HepG2 (cell line): ENCODE data around the gene RAB36. TPM values are rescaled to one million over a fixed set of nuclear protein-coding genes. Genes with fewer than 3 reads are reported as not detected.

Experiments
- AHR ChIP-seq: IDR thresholded peaks from 2 replicates; pipeline ENCODE4 v1.6.1; 2018; ENCODE audit warnings: missing genetic modification reagents, missing compliant biosample characterization
- IKZF4 ChIP-seq: sonication (generic); formaldehyde crosslinking; IDR thresholded peaks from 2 replicates; pipeline ENCODE4 v1.5.1; 2020; ENCODE audit warnings: borderline replicate concordance, mild to moderate bottlenecking, low read depth, missing genetic modification reagents; ENCODE audit errors: not compliant biosample characterization
- polyA plus RNA-seq, 8 experiments: library from polyadenylated mRNA; depleted of rRNA in 3 of 8; stranded (reverse) in 7 of 8; unstranded in 1 of 8; fragments of >200 nt; fragmentation: Illumina TruSeq in 4 of 8; extraction: Trizol in 4 of 8; gene quantifications; 2 replicates each; pipeline versions ENCODE4 v1.2.1 to v1.2.3, GENCODE V29; 2011 to 2016; ENCODE audit warnings: low read depth in 4 of 8, missing spikeins in 1 of 8, mixed read lengths in 1 of 8; ENCODE audit not compliant: insufficient read depth in 1 of 8
- total RNA-seq, 5 experiments: library from RNA; depleted of rRNA; stranded (reverse); fragments of >200 nt; fragmentation: Illumina TruSeq; extraction: Trizol; gene quantifications; 2 replicates each; pipeline ENCODE4 v1.2.3, GENCODE V29; 2016; ENCODE audit warnings: low read depth in 1 of 5
- TF ChIP-seq, protein P1 (sequence below): sonication (generic); formaldehyde crosslinking; IDR thresholded peaks from 2 replicates; pipeline ENCODE4 v1.4.0; 2020; ENCODE audit warnings: missing genetic modification reagents, borderline replicate concordance
- TF ChIP-seq, protein P2 (sequence below): sonication (generic); formaldehyde crosslinking; IDR thresholded peaks from 2 replicates; pipeline ENCODE4 v1.9.0; 2021; ENCODE audit warnings: missing genetic modification reagents, mild to moderate bottlenecking, borderline replicate concordance

Gene RAB36
- total and polyA plus RNA-seq, 2 of the 13 experiments (the other 11 are each of a cell fraction or from before 2014, with no cell fraction given): 0.24 to 0.86 TPM

DNA sequence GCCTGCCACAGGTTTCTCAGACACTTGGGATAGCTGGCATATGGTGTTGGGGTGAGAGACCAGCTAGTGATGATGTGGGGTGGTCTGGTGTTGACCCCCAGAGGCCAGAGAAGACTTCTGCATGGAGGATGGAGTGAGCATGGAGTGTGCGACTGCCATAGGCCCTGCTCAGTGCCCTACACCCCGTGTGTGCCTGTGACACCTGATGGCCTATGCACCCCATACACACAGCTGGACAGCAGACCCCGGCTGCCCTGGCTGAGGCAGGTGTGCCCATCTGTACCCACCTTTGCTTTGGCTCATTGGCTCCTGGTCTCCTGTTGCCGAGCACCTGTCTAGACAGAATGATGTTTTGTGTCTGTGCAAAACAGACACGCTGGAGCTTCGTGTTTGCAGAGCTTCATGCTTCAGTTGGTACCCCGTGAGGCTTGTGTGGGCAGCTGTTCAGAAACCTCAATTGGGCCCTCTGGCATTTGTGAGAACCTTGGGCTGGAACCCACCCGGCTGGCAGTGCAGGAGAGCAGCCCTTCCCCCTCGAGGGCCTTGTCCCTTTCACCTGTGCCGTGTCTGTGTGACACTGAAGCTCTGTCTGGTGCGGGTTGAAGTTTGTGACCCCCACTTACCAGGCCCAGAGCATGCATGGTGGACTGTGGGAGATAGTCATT, 62.6 kb downstream of the RAB36 start (continued):
- TF ChIP-seq, protein P1, sequence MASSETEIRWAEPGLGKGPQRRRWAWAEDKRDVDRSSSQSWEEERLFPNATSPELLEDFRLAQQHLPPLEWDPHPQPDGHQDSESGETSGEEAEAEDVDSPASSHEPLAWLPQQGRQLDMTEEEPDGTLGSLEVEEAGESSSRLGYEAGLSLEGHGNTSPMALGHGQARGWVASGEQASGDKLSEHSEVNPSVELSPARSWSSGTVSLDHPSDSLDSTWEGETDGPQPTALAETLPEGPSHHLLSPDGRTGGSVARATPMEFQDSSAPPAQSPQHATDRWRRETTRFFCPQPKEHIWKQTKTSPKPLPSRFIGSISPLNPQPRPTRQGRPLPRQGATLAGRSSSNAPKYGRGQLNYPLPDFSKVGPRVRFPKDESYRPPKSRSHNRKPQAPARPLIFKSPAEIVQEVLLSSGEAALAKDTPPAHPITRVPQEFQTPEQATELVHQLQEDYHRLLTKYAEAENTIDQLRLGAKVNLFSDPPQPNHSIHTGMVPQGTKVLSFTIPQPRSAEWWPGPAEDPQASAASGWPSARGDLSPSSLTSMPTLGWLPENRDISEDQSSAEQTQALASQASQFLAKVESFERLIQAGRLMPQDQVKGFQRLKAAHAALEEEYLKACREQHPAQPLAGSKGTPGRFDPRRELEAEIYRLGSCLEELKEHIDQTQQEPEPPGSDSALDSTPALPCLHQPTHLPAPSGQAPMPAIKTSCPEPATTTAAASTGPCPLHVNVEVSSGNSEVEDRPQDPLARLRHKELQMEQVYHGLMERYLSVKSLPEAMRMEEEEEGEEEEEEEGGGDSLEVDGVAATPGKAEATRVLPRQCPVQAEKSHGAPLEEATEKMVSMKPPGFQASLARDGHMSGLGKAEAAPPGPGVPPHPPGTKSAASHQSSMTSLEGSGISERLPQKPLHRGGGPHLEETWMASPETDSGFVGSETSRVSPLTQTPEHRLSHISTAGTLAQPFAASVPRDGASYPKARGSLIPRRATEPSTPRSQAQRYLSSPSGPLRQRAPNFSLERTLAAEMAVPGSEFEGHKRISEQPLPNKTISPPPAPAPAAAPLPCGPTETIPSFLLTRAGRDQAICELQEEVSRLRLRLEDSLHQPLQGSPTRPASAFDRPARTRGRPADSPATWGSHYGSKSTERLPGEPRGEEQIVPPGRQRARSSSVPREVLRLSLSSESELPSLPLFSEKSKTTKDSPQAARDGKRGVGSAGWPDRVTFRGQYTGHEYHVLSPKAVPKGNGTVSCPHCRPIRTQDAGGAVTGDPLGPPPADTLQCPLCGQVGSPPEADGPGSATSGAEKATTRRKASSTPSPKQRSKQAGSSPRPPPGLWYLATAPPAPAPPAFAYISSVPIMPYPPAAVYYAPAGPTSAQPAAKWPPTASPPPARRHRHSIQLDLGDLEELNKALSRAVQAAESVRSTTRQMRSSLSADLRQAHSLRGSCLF (CRISPR knock-in tag): no peak
- TF ChIP-seq IKZF4 (CRISPR knock-in tag): no peak
- TF ChIP-seq, protein P2, sequence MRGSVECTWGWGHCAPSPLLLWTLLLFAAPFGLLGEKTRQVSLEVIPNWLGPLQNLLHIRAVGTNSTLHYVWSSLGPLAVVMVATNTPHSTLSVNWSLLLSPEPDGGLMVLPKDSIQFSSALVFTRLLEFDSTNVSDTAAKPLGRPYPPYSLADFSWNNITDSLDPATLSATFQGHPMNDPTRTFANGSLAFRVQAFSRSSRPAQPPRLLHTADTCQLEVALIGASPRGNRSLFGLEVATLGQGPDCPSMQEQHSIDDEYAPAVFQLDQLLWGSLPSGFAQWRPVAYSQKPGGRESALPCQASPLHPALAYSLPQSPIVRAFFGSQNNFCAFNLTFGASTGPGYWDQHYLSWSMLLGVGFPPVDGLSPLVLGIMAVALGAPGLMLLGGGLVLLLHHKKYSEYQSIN (CRISPR knock-in tag): no peak
- no peak for TF ChIP-seq AHR (CRISPR knock-in tag)
